GM12878 (cell line): Measurements from ENCODE around the gene DPY19L1. TPM values are rescaled to one million over a fixed set of nuclear protein-coding genes. Genes with fewer than 3 reads are reported as not detected.
"Not testable (repeated sequence)": the region's sequence is repeated elsewhere in the genome, so short reads cannot be mapped to it uniquely, and the experiment has no call there.

Experiments used
- ATAC-seq: fragments of 200-7000 bp; cut with Tn5 transposase; 3 replicates; pipeline ENCODE4 v1.9.1; 2020; ENCODE audit warnings: mild to moderate bottlenecking, moderate library complexity
- BruUV-seq: library from RNA; stranded (reverse); fragments of 400-500 nt; replicated peaks from 2 replicates; lab custom pipeline; 2021; lab: Mats Ljungman, UMichigan
- CTCF ChIA-PET: fragments of 300-600 bp; sonication (Branson Sonifier 250); formaldehyde crosslinking; extraction: SDS; loops from one replicate; lab custom pipeline; 2021; ENCODE audit warnings: inconsistent platforms; lab: Yijun Ruan, JAX
- POLR2A ChIA-PET: fragments of 350-600 bp; formaldehyde crosslinking; extraction: SDS; loops from one replicate; lab custom pipeline; 2021; ENCODE audit warnings: inconsistent platforms; lab: Charles Lee
- RAD21 ChIA-PET: fragments of 300-600 bp; sonication (Branson Sonifier 250); formaldehyde crosslinking; loops from one replicate; lab custom pipeline; 2023; ENCODE audit warnings: antibody characterized with exemption; ENCODE audit not compliant: unreplicated experiment; lab: Charles Lee
- SMC1A ChIA-PET: fragments of 300-600 bp; sonication (Branson Sonifier 250); formaldehyde crosslinking; loops from one replicate; lab custom pipeline; 2023; ENCODE audit not compliant: unreplicated experiment, uncharacterized antibody; lab: Charles Lee
- DNase-seq: peaks from one replicate; pipeline ENCODE4 v3.0.0-alpha.2; 2011; ENCODE audit warnings: low read depth, low spot score
- FAIRE-seq: peaks from 3 replicates; lab custom pipeline; 2011; peaks lifted over from hg19 to GRCh38; lab: Jason Lieb, UNC
- H2AFZ ChIP-seq: 2 replicates; pipeline ENCODE4 v1.6.0; 2011; ENCODE audit warnings: low read depth, low read length, control low read depth; ENCODE audit not compliant: control insufficient read depth
- H3K27ac ChIP-seq: 2 replicates; pipeline ENCODE4 v1.5.1; 2011; ENCODE audit warnings: control low read depth; ENCODE audit not compliant: control insufficient read depth, insufficient read depth
- H3K27me3 ChIP-seq, 2 experiments: replicated peaks in 1 of 2; 2 replicates each; pipeline versions ENCODE4 v1.6.0 to v1.6.1; 2011; ENCODE audit warnings: low read length in 1 of 2; ENCODE audit not compliant: control insufficient read depth in 2 of 2, insufficient read depth in 2 of 2
- H3K36me3 ChIP-seq, 2 experiments: 2 replicates each; pipeline ENCODE4 v1.5.1; 2011; ENCODE audit warnings: low read length in 1 of 2; ENCODE audit not compliant: control insufficient read depth in 2 of 2, insufficient read depth in 2 of 2
- H3K4me1 ChIP-seq: 2 replicates; pipeline ENCODE4 v1.6.1; 2011; ENCODE audit warnings: mild to moderate bottlenecking, low read length, moderate library complexity, mixed read lengths; ENCODE audit not compliant: control insufficient read depth, insufficient read depth
- H3K4me2 ChIP-seq: 2 replicates; pipeline ENCODE4 v1.6.0; 2011; ENCODE audit warnings: control low read depth; ENCODE audit not compliant: control insufficient read depth, insufficient read depth
- H3K4me3 ChIP-seq: fragments of 200-600 bp; sonication (generic); 2 replicates; pipeline ENCODE4 v1.5.1; 2016
- H3K79me2 ChIP-seq: 2 replicates; pipeline ENCODE4 v1.6.0; 2011; ENCODE audit warnings: low read length; ENCODE audit not compliant: control insufficient read depth, insufficient read depth
- H3K9ac ChIP-seq: 2 replicates; pipeline ENCODE4 v1.8.0; 2011; ENCODE audit warnings: low read length, control low read depth, mixed read lengths; ENCODE audit not compliant: control insufficient read depth, insufficient read depth
- H3K9me3 ChIP-seq: replicated peaks from 3 replicates; pipeline ENCODE4 v1.5.1; 2011; ENCODE audit warnings: mild to moderate bottlenecking, low read length; ENCODE audit not compliant: control insufficient read depth, insufficient read depth
- H4K20me1 ChIP-seq: 2 replicates; pipeline ENCODE4 v1.6.0; 2011; ENCODE audit not compliant: control insufficient read depth, insufficient read depth
- ATF7 ChIP-seq: fragments of 450-650 bp; IDR thresholded peaks from 2 replicates; pipeline ENCODE4 v1.6.1; 2016; ENCODE audit warnings: low read depth, mild to moderate bottlenecking
- IKZF1 ChIP-seq: fragments of 450-650 bp; conservative IDR thresholded peaks from 2 replicates; pipeline ENCODE4 v1.6.1; 2017; ENCODE audit warnings: antibody characterized with exemption, mild to moderate bottlenecking
- IKZF2 ChIP-seq, 2 experiments: fragments of 450-650 bp; IDR thresholded peaks; 2 replicates each; pipeline ENCODE4 v1.6.1; 2017; ENCODE audit warnings: mild to moderate bottlenecking in 2 of 2, moderate library complexity in 2 of 2
- JUND ChIP-seq: IDR thresholded peaks from 2 replicates; pipeline ENCODE4 v1.6.1; 2012; ENCODE audit warnings: low read depth, mild to moderate bottlenecking, low read length, improper control_type of control experiment, moderate library complexity
- LARP7 ChIP-seq: fragments of 450-650 bp; IDR thresholded peaks from 2 replicates; pipeline ENCODE4 v1.6.1; 2017; ENCODE audit warnings: mild to moderate bottlenecking
- SIN3A ChIP-seq: IDR thresholded peaks from 2 replicates; pipeline ENCODE4 v1.6.1; 2012; ENCODE audit warnings: low read depth, low read length, improper control_type of control experiment
- ZNF24 ChIP-seq: fragments of 450-650 bp; IDR thresholded peaks from 2 replicates; pipeline ENCODE4 v1.6.1; 2017; ENCODE audit warnings: antibody characterized with exemption, mild to moderate bottlenecking
- ZNF384 ChIP-seq: IDR thresholded peaks from 2 replicates; pipeline ENCODE4 v1.6.1; 2012; ENCODE audit warnings: low read depth, mild to moderate bottlenecking, low read length, improper control_type of control experiment, borderline replicate concordance
- WGBS: methylation state at CpG from one replicate; pipeline ENCODE4 v1.1.6; 2016; ENCODE audit warnings: low lambda C conversion rate; ENCODE audit not compliant: insufficient replicate concordance, insufficient coverage; ENCODE audit errors: missing lambda C conversion rate; 5-methylcytosine and 5-hydroxymethylcytosine counted together
- in situ Hi-C: fragments of 300-500 bp; cut with MboI; formaldehyde crosslinking; loops from 9 replicates; pipeline ENCODE4 v1.14.3; 2018; ENCODE audit warnings: mixed read lengths
- intact Hi-C: fragments of 100-400 bp; cut with micrococcal nuclease; formaldehyde crosslinking; loops from one replicate; pipeline ENCODE4 v1.14.2; 2022; ENCODE audit not compliant: unreplicated experiment
- polyA plus RNA-seq, 11 experiments: library from polyadenylated mRNA; depleted of rRNA in 4 of 11; unstranded in 6 of 11; stranded (reverse) in 5 of 11; fragments of >200 nt; fragmentation: Nextera tagmentation in 4 of 11; fragmentation: Illumina TruSeq in 1 of 11; extraction: Ambion mirVana in 4 of 11; extraction: Trizol in 1 of 11; gene quantifications; 1 replicate in 1 of 11; 2 replicates in 10 of 11; pipeline versions ENCODE4 v1.2.1 to v1.2.3, GENCODE V29; 2011 to 2016; ENCODE audit warnings: inconsistent platforms in 2 of 11, missing spikeins in 2 of 11, low read depth in 1 of 11
- total RNA-seq, 4 experiments: library from RNA; depleted of rRNA in 3 of 4; stranded (reverse); fragments of >200 nt in 3 of 4; fragmentation: Illumina TruSeq in 1 of 4; extraction: Trizol in 1 of 4; gene quantifications; 2 replicates each; pipeline versions ENCODE4 v1.2.1 to v1.2.3, GENCODE V29; 2013 to 2021
- TF ChIP-seq, protein P1 (sequence below): IDR thresholded peaks from 2 replicates; pipeline ENCODE4 v1.6.1; 2011; ENCODE audit warnings: mild to moderate bottlenecking, low read depth, low read length, moderate library complexity; ENCODE audit not compliant: insufficient replicate concordance

DPY19L1 gene
- total and polyA plus RNA-seq, 10 of the 15 experiments (the other 5 are each of a cell fraction or from before 2014, with no cell fraction given), result 0.47 to 35.4 (median 3.8) TPM

- H3K27me3 ChIP-seq, result no peaks in the 10 kb centered on the region
- ATAC-seq (no peak), DNase-seq (no peak), FAIRE-seq (no peak)
- intact Hi-C loops, result no loop called here
- H2AFZ ChIP-seq, result no peak overlapping the region
- H3K36me3 ChIP-seq, result no peaks in the 10 kb centered on the region
- H3K4me2 ChIP-seq, result no peak overlapping the region
- no TSS peak for BruUV-seq
- H3K27ac ChIP-seq, result no peak overlapping the region
- no peaks in the 10 kb centered on the region for H3K9me3 ChIP-seq
- ChIA-PET POLR2A (no interaction called here), SMC1A (no interaction called here), CTCF (interaction anchor here (1.5 kb wide), 1 partner anchor 20 kb away, joined by 4 read pairs; no protein-coding TSS in a partner anchor), RAD21 (no interaction called here)
- in situ Hi-C loops, result no loop called here
- no peak overlapping the region for H3K4me3 ChIP-seq
- no peaks in the 10 kb centered on the region for H3K4me1 ChIP-seq
- H3K9ac ChIP-seq, result no peak overlapping the region
- H4K20me1 ChIP-seq, result no peaks in the 10 kb centered on the region
- TF ChIP-seq ZNF24 (no peak), SIN3A (no peak), ATF7 (no peak), ZNF384 (no peak), JUND (no peak), LARP7 (no peak), IKZF2 (IDR thresholded peaks at IDR 0.05) (no peak), IKZF1 (no peak)
- TF ChIP-seq, protein P1, sequence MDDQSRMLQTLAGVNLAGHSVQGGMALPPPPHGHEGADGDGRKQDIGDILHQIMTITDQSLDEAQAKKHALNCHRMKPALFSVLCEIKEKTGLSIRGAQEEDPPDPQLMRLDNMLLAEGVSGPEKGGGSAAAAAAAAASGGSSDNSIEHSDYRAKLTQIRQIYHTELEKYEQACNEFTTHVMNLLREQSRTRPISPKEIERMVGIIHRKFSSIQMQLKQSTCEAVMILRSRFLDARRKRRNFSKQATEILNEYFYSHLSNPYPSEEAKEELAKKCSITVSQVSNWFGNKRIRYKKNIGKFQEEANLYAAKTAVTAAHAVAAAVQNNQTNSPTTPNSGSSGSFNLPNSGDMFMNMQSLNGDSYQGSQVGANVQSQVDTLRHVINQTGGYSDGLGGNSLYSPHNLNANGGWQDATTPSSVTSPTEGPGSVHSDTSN, result no peak
- H3K79me2 ChIP-seq, result no peaks in the 10 kb centered on the region
These were observed 87.9 kb downstream of the DPY19L1 start for GRCh38 chr7:34949361-34949760.

- H3K4me3 ChIP-seq, FAIRE-seq, H3K79me2 ChIP-seq, H3K27me3 ChIP-seq, H3K4me1 ChIP-seq, intact Hi-C loops, H3K9ac ChIP-seq, H2AFZ ChIP-seq, RAD21 ChIA-PET, H3K27ac ChIP-seq, H3K9me3 ChIP-seq, H4K20me1 ChIP-seq, H3K4me2 ChIP-seq, CTCF ChIA-PET, DNase-seq, BruUV-seq, POLR2A ChIA-PET, H3K36me3 ChIP-seq, SMC1A ChIA-PET, in situ Hi-C loops, ATAC-seq: not testable (repeated sequence)
- 33% methylated on average over 2 of the region's 2 CpGs for WGBS
These were observed 89.9 kb downstream of the DPY19L1 start for GRCh38 chr7:34947427-34947826.
